Effector memory CD8-positive, alpha-beta T cell (primary cell): Measurements from ENCODE around the gene PRSS33.

ENCODE experiments used
- ATAC-seq: fragments of 150-1000 bp; cut with Tn5 transposase; replicated peaks from 2 replicates; pipeline ENCODE4 v1.10.0; 2021; ENCODE audit warnings: mild to moderate bottlenecking, moderate library complexity
- DNase-seq, 3 experiments: peaks; one replicate each; pipeline ENCODE4 v3.0.0; 2021
- H3K27ac Mint-ChIP-seq, 2 donors: one replicate each; pipeline ENCODE4 v1.8.0; 2022; ENCODE audit warnings: mild to moderate bottlenecking in 2 of 2, mixed read lengths in 2 of 2, moderate library complexity in 2 of 2
- H3K27me3 Mint-ChIP-seq, 2 donors: one replicate each; pipeline ENCODE4 v1.8.0; 2022; ENCODE audit warnings: mixed read lengths in 2 of 2
- H3K36me3 Mint-ChIP-seq: one replicate; pipeline ENCODE4 v1.8.0; 2022; ENCODE audit warnings: mild to moderate bottlenecking, moderate library complexity, mixed read lengths; ENCODE audit not compliant: insufficient read depth
- H3K4me1 Mint-ChIP-seq, 2 donors: one replicate each; pipeline ENCODE4 v1.8.0; 2022; ENCODE audit warnings: low read depth in 2 of 2, mixed read lengths in 2 of 2
- H3K4me3 Mint-ChIP-seq, 2 donors: one replicate each; pipeline ENCODE4 v1.8.0; 2022; ENCODE audit warnings: mild to moderate bottlenecking in 2 of 2, mixed read lengths in 2 of 2, moderate library complexity in 2 of 2
- H3K9me3 Mint-ChIP-seq, 2 donors: one replicate each; pipeline ENCODE4 v1.8.0; 2022; ENCODE audit warnings: mixed read lengths in 2 of 2

Gene PRSS33

DNA sequence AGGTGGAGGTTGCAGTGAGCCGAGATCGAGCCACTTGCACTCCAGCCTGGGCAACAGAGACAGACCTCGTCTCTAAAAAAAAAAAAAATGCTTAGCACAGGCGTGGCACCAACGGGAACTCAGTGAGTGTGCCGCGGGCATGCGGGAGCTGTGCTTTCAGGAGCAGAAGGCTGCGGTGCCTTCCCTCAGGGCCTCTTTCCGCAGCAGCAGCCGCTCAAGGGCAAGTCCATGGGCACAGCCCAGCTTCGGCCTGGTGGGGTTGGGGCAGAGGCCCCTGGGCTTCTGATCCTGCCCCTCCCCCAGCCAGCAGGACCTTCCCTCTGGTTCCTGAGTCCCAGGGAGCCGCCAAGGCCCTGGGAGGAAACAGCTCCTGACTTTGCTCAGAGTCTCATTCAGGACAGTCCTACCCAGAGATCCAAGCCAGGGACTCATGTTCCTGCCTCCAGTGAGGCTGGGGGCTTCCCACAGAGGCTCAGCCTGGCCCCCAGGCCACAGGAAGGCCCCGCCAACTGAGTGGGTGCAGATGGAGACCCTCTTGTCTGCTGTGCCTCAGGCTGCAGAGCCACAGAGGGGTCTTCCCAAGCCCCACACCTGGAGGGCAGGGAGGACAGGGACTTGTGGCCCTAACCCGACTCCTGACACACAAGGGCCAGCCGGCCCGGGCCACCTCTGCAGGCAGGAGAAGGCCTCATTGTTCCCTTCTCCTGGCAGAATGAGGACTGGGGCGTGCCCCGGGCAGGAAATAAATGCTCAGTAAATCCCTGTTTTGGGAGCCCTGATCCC is 39.4 kb upstream of the PRSS33 start:
- Mint-ChIP-seq H3K9me3 (no peaks in the 10 kb centered on the region), H3K36me3 (peaks cover 4% of the 10 kb centered on the region), H3K4me1 (peaks cover 0 to 1% of the 10 kb centered on the region in 2 donors), H3K4me3 (no peak overlapping the region), H3K27me3 (peaks cover 16 to 50% of the 10 kb centered on the region in 2 donors), H3K27ac (no peak overlapping the region)
- ATAC-seq: no peak
- no peak for DNase-seq

GRCh38 chr16:2825906-2826305 is 38.5 kb upstream of the PRSS33 start:
- no peak for DNase-seq
- H3K4me1 Mint-ChIP-seq: peaks cover 0 to 1% of the 10 kb centered on the region in 2 donors
- H3K27ac Mint-ChIP-seq: no peak overlapping the region

GRCh38 chr16:2825049-2825742 is 37.8 kb upstream of the PRSS33 start:
- DNase-seq (no peak), ATAC-seq (no peak)
- H3K4me1 Mint-ChIP-seq: peaks cover 0 to 1% of the 10 kb centered on the region in 2 donors
- H3K4me3 Mint-ChIP-seq: no peak overlapping the region
- peaks cover 9 to 45% of the 10 kb centered on the region in 2 donors for H3K27me3 Mint-ChIP-seq
- H3K27ac Mint-ChIP-seq: no peak overlapping the region
- no peaks in the 10 kb centered on the region for H3K9me3 Mint-ChIP-seq
- H3K36me3 Mint-ChIP-seq: peaks cover 4% of the 10 kb centered on the region

More at GRCh38 chr16:2825906-2826305, 38.5 kb upstream of the PRSS33 start:
- Mint-ChIP-seq H3K36me3 (peaks cover 4% of the 10 kb centered on the region), H3K9me3 (no peaks in the 10 kb centered on the region), H3K4me3 (no peak overlapping the region), H3K27me3 (peaks cover 12 to 50% of the 10 kb centered on the region in 2 donors)
- no peak for ATAC-seq

GRCh38 chr16:2824626-2825025 is 37.3 kb upstream of the PRSS33 start:
- Mint-ChIP-seq H3K4me1 (peaks cover 0 to 1% of the 10 kb centered on the region in 2 donors), H3K36me3 (peaks cover 4% of the 10 kb centered on the region), H3K27me3 (peaks cover 9 to 46% of the 10 kb centered on the region in 2 donors), H3K27ac (no peak overlapping the region), H3K4me3 (no peak overlapping the region), H3K9me3 (no peaks in the 10 kb centered on the region)
- no peak for ATAC-seq
- no peak for DNase-seq

- H3K4me3 Mint-ChIP-seq: no peak overlapping the region
- H3K4me1 Mint-ChIP-seq: peaks cover 0 to under 1% of the 10 kb centered on the region in 2 donors
- H3K27ac Mint-ChIP-seq: no peak overlapping the region
- ATAC-seq (no peak), DNase-seq (no peak)
- peaks cover under 1% of the 10 kb centered on the region for H3K36me3 Mint-ChIP-seq
- no peaks in the 10 kb centered on the region for H3K9me3 Mint-ChIP-seq
- H3K27me3 Mint-ChIP-seq: peaks cover 5 to 43% of the 10 kb centered on the region in 2 donors
These were observed 35.1 kb upstream of the PRSS33 start for GRCh38 chr16:2822496-2822895.

- ATAC-seq (no peak), DNase-seq (no peak)
- no peaks in the 10 kb centered on the region for H3K36me3 Mint-ChIP-seq
- peaks cover 0 to 1% of the 10 kb centered on the region in 2 donors for H3K4me1 Mint-ChIP-seq
- H3K9me3 Mint-ChIP-seq: no peaks in the 10 kb centered on the region
- H3K27me3 Mint-ChIP-seq: peaks cover 5 to 43% of the 10 kb centered on the region in 2 donors
- peak overlapping the region in 1 of 2 donors; percentile 41 for H3K27ac Mint-ChIP-seq
- H3K4me3 Mint-ChIP-seq: no peak overlapping the region
These were observed 34.8 kb upstream of the PRSS33 start for GRCh38 chr16:2822158-2822495.

DNA sequence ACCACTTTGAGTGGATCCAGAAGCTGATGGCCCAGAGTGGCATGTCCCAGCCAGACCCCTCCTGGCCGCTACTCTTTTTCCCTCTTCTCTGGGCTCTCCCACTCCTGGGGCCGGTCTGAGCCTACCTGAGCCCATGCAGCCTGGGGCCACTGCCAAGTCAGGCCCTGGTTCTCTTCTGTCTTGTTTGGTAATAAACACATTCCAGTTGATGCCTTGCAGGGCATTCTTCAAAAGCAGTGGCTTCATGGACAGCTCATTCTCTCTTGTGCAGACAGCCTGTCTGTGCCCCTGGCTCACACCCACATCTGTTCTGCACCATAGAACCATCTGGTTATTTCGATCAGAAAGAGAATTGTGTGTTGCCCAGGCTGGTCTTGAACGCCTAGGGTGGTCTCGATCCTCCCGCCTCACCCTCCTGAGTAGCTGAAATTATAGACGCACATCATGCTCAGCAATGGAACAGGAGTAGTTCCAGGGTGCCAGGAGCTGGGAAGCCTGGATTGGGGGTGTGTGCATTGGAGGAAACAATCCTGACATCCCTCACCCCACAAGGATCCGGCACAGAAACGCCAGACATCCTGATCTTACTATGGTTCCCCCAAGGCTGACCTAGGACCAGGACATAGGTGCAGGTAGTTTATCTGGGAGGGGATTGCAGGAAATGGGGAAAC is 34.3 kb upstream of the PRSS33 start:
- Mint-ChIP-seq H3K27ac (peak overlapping the region; percentile 41 to 57), H3K36me3 (no peaks in the 10 kb centered on the region), H3K27me3 (peaks cover 5 to 43% of the 10 kb centered on the region in 2 donors), H3K4me1 (peaks cover 0 to 1% of the 10 kb centered on the region in 2 donors), H3K9me3 (no peaks in the 10 kb centered on the region), H3K4me3 (no peak overlapping the region)
- DNase-seq: no peak
- ATAC-seq: no peak

GRCh38 chr16:2820836-2821486 is 33.6 kb upstream of the PRSS33 start:
- no peak for DNase-seq
- Mint-ChIP-seq H3K4me1 (peaks cover 0 to 1% of the 10 kb centered on the region in 2 donors), H3K4me3 (no peak overlapping the region), H3K36me3 (no peaks in the 10 kb centered on the region), H3K27me3 (peaks cover 5 to 40% of the 10 kb centered on the region in 2 donors), H3K27ac (peak overlapping the region in 1 of 2 donors; percentile 57), H3K9me3 (no peaks in the 10 kb centered on the region)
- ATAC-seq: no peak

- Mint-ChIP-seq H3K36me3 (no peaks in the 10 kb centered on the region), H3K27ac (no peak overlapping the region), H3K4me1 (peaks cover 0 to 1% of the 10 kb centered on the region in 2 donors), H3K9me3 (no peaks in the 10 kb centered on the region), H3K4me3 (no peak overlapping the region), H3K27me3 (peaks cover 5 to 32% of the 10 kb centered on the region in 2 donors)
- DNase-seq (no peak), ATAC-seq (no peak)
These were observed 32.8 kb upstream of the PRSS33 start for GRCh38 chr16:2819939-2820835.

DNA sequence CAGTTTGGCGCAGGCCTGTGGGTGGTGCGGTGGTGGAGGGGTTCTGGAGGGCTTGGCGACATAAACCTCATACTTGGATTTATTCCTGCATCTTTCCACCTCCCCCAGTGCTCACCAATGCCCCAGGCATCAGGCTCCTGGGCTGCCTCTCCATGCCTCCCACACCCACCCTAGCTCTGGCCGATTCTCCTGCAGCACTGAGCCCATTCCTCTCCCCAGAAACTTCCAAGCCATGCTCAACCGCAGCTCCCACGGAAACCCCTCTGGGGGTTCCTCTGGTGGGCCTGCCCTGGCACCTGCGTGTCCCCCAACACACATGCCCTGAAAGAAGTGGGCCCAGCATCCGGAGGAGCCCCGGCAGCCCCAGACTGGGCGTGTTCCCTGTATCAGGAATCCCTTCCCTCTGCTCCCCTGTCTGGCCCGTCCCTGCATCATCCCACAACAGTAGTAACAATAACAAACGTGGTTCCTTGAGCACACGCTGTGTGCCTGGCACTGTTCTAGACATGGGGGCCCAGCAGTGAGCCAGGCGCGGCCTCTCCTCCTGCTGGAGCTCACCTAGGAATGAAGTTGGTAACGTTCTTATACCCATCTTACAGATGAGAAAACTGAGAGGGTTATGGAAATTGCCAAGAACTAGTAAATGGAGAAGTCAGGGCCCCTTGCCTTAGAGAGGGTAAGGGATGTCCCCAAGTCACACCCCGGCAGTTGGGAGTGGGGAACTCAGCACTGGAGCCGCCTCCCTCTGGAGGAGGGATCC is 32.0 kb upstream of the PRSS33 start:
- no peaks in the 10 kb centered on the region for H3K9me3 Mint-ChIP-seq
- H3K4me3 Mint-ChIP-seq: no peak overlapping the region
- no peak overlapping the region for H3K27ac Mint-ChIP-seq
- H3K4me1 Mint-ChIP-seq: peaks cover 0 to 1% of the 10 kb centered on the region in 2 donors
- H3K27me3 Mint-ChIP-seq: peaks cover 0 to 31% of the 10 kb centered on the region in 2 donors
- ATAC-seq (no peak), DNase-seq (no peak)
- H3K36me3 Mint-ChIP-seq: no peaks in the 10 kb centered on the region

DNA sequence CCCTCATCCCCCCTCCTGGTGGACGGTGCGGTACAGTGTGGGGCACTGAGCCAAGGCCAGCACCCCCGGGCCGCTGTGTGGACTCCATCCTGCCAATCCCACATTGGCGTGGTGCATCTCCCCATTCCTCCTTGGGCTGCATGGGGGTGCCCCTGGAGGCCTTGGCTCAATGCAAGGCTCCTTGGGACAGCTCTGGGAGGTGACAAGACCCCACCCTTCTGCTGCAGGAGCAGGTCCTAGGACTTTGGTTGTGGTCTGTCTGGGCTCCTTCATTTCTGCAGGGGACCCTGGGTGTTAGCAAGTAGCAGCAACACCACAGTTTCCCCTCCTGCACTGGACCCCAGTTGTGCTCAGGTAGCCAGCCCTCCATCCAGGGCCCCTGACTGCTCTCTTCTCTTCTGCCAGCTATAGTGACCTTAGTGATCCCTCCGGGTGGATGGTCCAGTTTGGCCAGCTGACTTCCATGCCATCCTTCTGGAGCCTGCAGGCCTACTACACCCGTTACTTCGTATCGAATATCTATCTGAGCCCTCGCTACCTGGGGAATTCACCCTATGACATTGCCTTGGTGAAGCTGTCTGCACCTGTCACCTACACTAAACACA is 31.0 kb upstream of the PRSS33 start:
- Mint-ChIP-seq H3K4me1 (peaks cover 0 to 1% of the 10 kb centered on the region in 2 donors), H3K36me3 (no peaks in the 10 kb centered on the region), H3K9me3 (no peaks in the 10 kb centered on the region), H3K27me3 (peaks cover 0 to 34% of the 10 kb centered on the region in 2 donors), H3K27ac (no peak overlapping the region), H3K4me3 (peak overlapping the region; percentile 12 to 18)
- no peak for ATAC-seq
- DNase-seq: no peak
